ENCODE results near the gene IFIT2.
"Not testable (repeated sequence)": the region's sequence is repeated elsewhere in the genome, so short reads cannot be mapped to it uniquely, and the experiment has no call there.

IFIT2 gene

DNA sequence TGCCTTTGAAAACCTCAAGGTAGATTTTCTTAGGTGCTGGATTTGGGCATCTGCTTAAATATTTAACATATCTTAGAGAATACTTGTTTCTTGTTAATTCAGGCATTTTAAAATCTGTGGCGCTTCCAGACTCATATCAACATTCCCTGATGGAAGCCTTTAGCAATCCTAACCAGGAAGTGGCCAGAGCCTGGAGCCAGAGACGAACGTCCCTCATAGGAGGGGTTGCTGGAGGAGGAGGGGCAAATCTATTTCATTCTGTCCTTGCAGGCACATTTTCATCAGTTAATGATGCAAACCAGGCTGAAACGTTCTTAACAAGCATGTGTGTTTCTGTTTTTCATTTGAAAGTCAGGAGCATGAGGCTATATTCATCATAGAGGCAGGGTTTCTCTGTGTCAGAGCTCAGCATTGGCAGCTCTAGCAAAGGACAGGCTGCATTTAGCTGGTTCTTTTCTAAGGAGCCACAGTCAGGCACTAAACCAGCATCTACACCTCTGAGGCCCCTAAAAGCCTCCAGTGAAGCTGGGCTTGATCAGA lies 17.8 kb upstream of the IFIT2 start:
- no peak for TF ChIP-seq JUND (IDR thresholded peaks at IDR 0.05; ENCODE audit: low read depth)
- in situ Hi-C loops (cut with HindIII; ENCODE audit: low pct_unique_long_range_greater_than_20kb, low sequenced_read_pairs) = no loop called here
- no peak for DNase-seq (ENCODE audit: low read depth in 1 of 2, low spot score in 1 of 2)

DNA sequence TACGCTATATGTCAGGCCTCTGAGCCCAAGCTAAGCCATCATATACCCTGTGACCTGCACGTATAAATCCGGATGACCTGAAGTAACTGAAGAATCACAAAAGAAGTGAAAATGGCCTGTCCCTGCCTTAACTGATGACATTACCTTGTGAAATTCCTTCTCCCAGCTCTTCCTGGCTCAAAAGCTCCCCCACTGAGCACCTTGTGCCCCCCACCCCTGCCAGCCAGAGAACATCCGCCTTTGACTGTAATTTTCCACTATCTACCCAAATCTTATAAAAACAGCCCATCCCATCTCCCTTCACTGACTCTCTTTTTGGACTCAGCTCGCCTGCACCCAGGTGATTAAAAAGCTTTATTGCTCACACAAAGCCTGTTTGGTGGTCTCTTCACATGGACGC lies 17.1 kb upstream of the IFIT2 start:
- DNase-seq (ENCODE audit: low read depth in 1 of 2, low spot score in 1 of 2); in situ Hi-C loops (cut with HindIII; ENCODE audit: low pct_unique_long_range_greater_than_20kb, low sequenced_read_pairs): not testable (repeated sequence)

DNA sequence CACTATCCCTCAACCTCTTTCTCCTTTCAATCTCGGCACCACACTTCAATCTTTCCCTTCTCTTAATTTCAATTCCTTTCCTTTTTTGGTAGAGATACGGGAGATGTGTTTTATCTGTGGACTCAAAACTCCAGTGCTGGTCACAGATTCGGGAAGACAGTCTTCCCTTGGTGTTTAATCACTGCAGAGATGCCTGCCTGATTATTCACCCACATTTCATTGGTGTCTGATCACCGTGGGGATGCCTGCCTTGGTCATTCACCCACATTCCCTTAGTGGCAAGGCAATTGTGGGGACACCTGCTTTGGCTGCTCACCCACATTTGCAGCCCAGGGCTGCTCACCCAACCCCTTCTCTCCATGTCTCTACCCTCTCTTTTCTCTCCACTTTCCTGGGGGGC lies 16.5 kb upstream of the IFIT2 start:
- DNase-seq (ENCODE audit: low read depth in 1 of 2, low spot score in 1 of 2); in situ Hi-C loops (cut with HindIII; ENCODE audit: low pct_unique_long_range_greater_than_20kb, low sequenced_read_pairs): not testable (repeated sequence)

DNA sequence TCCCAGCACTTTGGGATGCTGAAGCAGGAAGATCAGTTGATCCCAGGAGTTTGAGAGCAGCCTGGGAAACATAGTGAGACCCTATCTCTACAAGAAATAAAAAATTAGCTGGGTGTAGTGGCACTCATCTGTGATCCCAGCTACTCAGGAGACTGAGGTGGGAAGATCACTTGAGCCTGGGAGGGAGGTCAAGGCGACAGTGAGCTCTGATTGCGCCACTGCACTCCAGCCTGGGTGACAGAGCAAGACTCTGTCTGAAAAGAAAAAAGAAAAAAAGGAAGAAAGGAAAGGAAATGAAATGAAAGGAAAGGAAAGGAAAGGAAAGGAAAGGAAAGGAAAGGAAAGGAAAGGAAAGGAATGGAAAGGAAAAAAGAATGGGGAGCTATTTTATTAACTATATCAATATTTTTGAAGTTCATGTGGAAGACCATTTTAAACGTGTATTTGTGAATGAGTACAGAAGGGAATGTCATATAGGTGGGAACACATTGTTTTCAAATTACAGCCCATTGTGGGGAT lies 7.1 kb upstream of the IFIT2 start:
- TF ChIP-seq JUND (IDR thresholded peaks at IDR 0.05; ENCODE audit: low read depth) = no peak
- in situ Hi-C loops (cut with HindIII; ENCODE audit: low pct_unique_long_range_greater_than_20kb, low sequenced_read_pairs) = no loop called here
- DNase-seq (ENCODE audit: low read depth in 1 of 2, low spot score in 1 of 2) = no peak

DNA sequence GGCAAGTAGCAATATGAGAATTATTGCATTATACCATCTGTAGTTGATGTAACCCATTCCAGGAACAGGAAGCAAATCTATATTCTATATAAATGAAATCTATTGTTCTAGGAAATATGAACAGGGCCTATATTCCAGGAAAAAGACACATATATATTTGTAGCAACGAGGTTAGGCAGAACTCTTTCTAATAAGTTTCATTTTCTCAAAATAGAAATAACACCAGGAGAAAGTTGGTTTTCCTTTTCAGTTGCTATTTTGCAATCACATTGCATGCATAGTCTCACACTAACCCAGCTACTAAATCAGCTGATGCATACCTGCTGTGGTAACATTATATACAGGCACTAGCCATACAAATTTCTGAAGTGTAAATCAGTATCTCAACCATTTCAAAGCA lies 6.2 kb upstream of the IFIT2 start:
- DNase-seq (ENCODE audit: low read depth in 1 of 2, low spot score in 1 of 2) = no peak
- TF ChIP-seq JUND (IDR thresholded peaks at IDR 0.05; ENCODE audit: low read depth) = no peak
- in situ Hi-C loops (cut with HindIII; ENCODE audit: low pct_unique_long_range_greater_than_20kb, low sequenced_read_pairs) = no loop called here

DNA sequence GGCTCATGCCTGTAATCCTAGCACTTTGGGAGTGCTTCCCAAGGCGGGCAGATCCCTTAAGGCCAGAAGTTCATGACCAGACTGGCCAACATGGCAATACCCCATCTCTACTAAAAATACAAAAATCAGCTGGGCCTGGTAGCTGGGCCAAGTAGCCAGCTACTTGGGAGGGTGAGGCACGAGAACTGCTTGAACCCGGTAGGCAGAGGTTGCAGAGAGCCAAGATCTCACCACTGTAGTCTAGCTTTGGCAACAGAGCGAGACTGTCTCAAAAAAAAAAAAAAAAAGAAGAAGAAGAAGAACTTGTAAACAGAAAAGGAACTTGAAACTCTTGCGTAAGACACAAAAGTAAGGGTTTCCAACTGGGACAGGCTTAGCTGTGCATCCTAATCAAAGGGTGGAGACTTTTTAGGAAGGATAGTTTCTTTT lies 5.6 kb upstream of the IFIT2 start:
- in situ Hi-C loops (cut with HindIII; ENCODE audit: low pct_unique_long_range_greater_than_20kb, low sequenced_read_pairs) = no loop called here
- no peak for TF ChIP-seq JUND (IDR thresholded peaks at IDR 0.05; ENCODE audit: low read depth)
- no peak for DNase-seq (ENCODE audit: low read depth in 1 of 2, low spot score in 1 of 2)

DNA sequence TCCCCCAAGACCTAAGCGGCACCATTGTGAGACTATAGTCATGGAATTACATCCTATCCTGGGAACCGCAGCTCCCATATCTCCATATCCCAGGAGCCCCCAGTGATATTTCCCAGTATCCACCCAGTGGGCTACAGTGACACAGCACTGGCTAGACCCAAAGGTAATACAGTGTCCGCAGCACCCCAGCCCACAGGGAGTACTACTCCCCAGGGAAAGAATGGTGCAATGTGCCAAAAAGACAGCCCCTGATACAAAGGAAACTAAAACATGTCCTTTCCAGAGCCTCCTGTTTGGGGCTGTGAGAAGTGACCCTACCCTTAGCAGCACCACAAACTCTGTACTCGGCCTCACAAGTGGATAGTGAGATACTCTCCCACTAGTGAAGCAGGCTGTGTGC lies 4.5 kb upstream of the IFIT2 start:
- TF ChIP-seq JUND (IDR thresholded peaks at IDR 0.05; ENCODE audit: low read depth) = no peak
- in situ Hi-C loops (cut with HindIII; ENCODE audit: low pct_unique_long_range_greater_than_20kb, low sequenced_read_pairs) = no loop called here
- DNase-seq (ENCODE audit: low read depth in 1 of 2, low spot score in 1 of 2) = no peak

DNA sequence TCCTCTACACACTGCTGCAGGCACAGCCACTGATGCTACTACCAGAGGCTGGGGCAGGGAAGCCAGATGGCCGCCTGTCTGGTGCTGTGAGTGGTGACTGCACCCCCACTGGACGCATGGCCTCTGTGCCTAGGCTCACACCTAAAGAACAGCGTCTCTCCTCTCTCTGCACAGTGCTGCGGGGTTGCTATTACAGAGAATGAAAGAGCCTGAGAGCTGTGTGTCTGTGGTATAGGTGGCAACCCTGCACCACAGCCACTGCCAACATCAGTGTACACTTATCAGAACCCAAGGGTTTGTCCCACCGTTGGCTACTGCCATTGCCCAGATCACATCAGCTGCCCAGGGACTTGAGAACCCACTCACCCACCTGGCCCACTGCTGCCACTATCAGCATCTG lies 4.1 kb upstream of the IFIT2 start:
- in situ Hi-C loops (cut with HindIII; ENCODE audit: low pct_unique_long_range_greater_than_20kb, low sequenced_read_pairs) = no loop called here
- TF ChIP-seq JUND (IDR thresholded peaks at IDR 0.05; ENCODE audit: low read depth) = no peak
- DNase-seq (ENCODE audit: low read depth in 1 of 2, low spot score in 1 of 2) = no peak

DNA sequence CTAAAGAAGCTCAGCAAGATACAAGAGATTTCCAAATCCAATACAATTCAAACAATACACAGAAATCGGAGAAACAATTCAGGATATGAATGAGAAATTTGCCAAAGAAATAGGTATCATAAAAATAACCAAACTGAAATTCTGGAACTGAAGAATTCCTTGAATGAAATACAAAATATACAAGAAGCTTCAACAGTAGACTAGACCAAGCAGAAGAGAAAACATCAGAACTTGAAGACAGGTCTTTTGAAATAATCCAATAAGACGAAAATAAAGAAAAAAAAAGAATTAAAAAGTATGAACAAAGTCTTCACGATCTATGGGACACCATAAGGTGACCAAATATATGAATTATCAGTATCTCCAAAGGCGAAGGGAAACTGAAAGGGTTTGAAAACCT lies 2.8 kb upstream of the IFIT2 start:
- TF ChIP-seq JUND (IDR thresholded peaks at IDR 0.05; ENCODE audit: low read depth) = no peak
- DNase-seq (ENCODE audit: low read depth in 1 of 2, low spot score in 1 of 2) = no peak
- in situ Hi-C loops (cut with HindIII; ENCODE audit: low pct_unique_long_range_greater_than_20kb, low sequenced_read_pairs) = no loop called here

DNA sequence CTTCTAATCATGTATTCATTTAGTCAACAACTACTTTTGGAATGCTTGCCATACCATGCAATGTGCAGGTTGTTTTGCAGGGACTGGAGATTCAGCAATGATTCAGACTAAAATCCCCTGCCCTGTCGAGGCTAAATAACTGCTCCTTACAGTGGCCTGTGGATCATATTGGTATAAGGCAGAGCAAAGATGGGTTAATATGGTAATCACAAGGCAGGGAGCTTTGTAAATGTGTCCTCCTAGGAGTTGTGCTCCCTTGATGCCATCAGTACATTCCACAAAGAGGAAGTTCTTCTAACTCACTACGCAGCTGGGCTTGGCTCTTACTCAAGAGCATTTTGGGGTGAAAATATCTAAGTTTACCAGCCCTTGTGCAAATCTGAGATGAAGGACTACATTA lies 614 bp upstream of the IFIT2 start:
- DNase-seq (ENCODE audit: low read depth in 1 of 2, low spot score in 1 of 2) = peak in 1 of 2 experiments; percentile 24
- in situ Hi-C loops (cut with HindIII; ENCODE audit: low pct_unique_long_range_greater_than_20kb, low sequenced_read_pairs) = no loop called here

DNA sequence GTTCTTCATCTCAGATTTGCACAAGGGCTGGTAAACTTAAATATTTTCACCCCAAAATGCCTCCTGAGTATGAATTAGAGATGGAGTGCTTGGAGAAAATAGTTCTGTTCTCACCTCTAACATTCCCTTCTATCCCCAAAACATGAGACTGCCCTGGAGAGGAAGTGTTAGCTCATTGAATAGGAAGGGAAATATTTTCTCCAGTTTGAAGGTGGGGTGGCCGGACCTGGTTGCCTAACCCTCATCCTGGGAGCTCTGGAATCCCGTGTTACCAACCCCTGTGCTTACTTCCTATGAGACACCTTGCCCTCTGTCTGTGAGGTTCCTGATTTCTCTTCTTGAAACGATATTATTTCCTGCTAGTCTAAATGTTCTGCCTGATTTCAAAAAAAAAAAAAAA lies 779 bp downstream of the IFIT2 start:
- TF ChIP-seq JUND (IDR thresholded peaks at IDR 0.05; ENCODE audit: low read depth) = no peak
- no peak for DNase-seq (ENCODE audit: low read depth in 1 of 2, low spot score in 1 of 2)

More for the DNA sequence above, 614 bp upstream of the IFIT2 start:
- no peak for TF ChIP-seq JUND (IDR thresholded peaks at IDR 0.05; ENCODE audit: low read depth)

DNA sequence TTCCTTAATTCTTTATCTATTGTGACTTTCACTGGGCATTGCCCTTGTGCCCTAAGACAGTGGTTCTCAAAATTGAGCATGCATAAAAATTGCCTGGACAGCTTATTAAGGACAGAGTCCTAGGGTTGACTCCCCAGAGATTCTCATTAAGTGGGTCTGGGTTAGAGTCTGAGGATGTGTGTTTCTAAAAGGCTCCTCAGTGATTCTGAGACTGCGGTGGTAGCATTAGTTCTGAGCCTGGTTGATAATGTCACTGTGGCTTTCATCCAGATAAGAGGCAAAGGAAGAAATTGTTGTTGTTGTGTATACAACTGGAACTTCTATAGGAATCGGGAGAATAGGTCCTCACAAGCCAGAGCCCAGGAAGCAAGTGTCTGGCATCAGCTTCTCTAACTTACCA lies 1.3 kb downstream of the IFIT2 start:
- no peak for TF ChIP-seq JUND (IDR thresholded peaks at IDR 0.05; ENCODE audit: low read depth)
- in situ Hi-C loops (cut with HindIII; ENCODE audit: low pct_unique_long_range_greater_than_20kb, low sequenced_read_pairs) = no loop called here
- no peak for DNase-seq (ENCODE audit: low read depth in 1 of 2, low spot score in 1 of 2)

More for the DNA sequence above, 779 bp downstream of the IFIT2 start:
- in situ Hi-C loops (cut with HindIII; ENCODE audit: low pct_unique_long_range_greater_than_20kb, low sequenced_read_pairs) = no loop called here

DNA sequence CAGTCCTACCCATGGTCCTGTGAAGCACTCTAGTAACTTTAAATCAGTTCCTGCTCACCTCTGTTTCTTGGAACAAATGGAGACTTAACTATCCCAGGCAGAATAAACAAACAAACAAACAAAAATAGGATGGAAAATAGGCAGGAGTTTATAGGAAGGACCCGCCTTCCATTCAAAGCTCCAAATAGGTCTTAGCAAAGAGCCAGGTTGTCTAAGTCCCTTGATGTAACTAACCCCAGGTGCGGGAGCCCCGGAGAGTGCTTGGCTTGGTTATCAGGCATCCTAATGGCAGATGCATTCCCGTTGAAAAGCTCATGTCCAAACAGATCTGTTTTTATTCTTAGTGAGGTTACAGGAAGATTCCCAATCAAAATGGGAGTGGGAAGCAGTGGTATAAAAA lies 2.2 kb downstream of the IFIT2 start:
- in situ Hi-C loops (cut with HindIII; ENCODE audit: low pct_unique_long_range_greater_than_20kb, low sequenced_read_pairs) = no loop called here
- no peak for TF ChIP-seq JUND (IDR thresholded peaks at IDR 0.05; ENCODE audit: low read depth)
- no peak for DNase-seq (ENCODE audit: low read depth in 1 of 2, low spot score in 1 of 2)

DNA sequence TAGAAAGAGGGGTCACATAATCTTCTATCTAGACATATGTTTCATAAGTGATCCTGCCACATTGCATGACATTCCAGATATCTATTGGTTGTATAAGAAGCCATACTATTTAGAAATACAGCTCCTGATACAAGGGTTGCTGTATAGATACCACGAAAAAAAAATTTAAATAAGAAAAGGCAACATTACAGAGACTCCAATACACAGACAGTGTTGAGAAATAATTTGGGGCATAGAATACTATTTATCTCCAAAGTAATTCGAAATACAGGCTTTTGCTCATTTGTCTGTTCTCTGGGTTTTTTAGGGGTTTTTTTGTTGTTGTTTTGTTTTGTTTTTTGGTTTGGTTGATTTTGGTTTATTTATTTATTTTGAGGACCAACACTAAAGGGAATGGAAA lies 2.6 kb downstream of the IFIT2 start:
- no peak for DNase-seq (ENCODE audit: low read depth in 1 of 2, low spot score in 1 of 2)
- in situ Hi-C loops (cut with HindIII; ENCODE audit: low pct_unique_long_range_greater_than_20kb, low sequenced_read_pairs) = no loop called here
- TF ChIP-seq JUND (IDR thresholded peaks at IDR 0.05; ENCODE audit: low read depth) = no peak

All from T47D (cell line).